Muscle of arm (tissue), 12 donors: ENCODE results near the gene TEX36. TPM values are rescaled to one million over a fixed set of nuclear protein-coding genes. Genes with fewer than 3 reads are reported as not detected.

ENCODE experiments used
- polyA plus RNA-seq, 12 donors: library from polyadenylated mRNA; unstranded; fragments of 120-200 nt; gene quantifications; one replicate each; pipeline ENCODE4 v1.2.1, GENCODE V29; 2013; ENCODE audit not compliant: insufficient read length in 12 of 12

The TEX36 gene
- polyA plus RNA-seq, 12 donors, result not detected

Other genes starting within 250 kb of the TEX36 start
- 10 to 100 TPM in 11 of 12 donors, not detected in 1; 16.1 to 33.7 (median 24.3) TPM for gene EDRF1, start 36.5 kb upstream of the TEX36 start, polyA plus RNA-seq
- under 1 TPM in 10 of 12 donors, not detected in 2; 0.14 to 0.60 (median 0.51) TPM for gene MMP21, start 92.7 kb upstream of the TEX36 start, polyA plus RNA-seq
- gene UROS, start 140.1 kb upstream of the TEX36 start, polyA plus RNA-seq, result 10 to 100 TPM in 11 of 12 donors, not detected in 1; 43.2 to 79.5 (median 57.8) TPM
- 10 to 100 TPM in 11 of 12 donors, not detected in 1; 36.9 to 75.0 (median 68.6) TPM for gene BCCIP, start 140.4 kb upstream of the TEX36 start, polyA plus RNA-seq
- 10 to 100 TPM in 10 of 12 donors, 1 to 10 TPM in 1, not detected in 1; 7.1 to 23.3 (median 19.2) TPM for gene DHX32, start 198.1 kb upstream of the TEX36 start, polyA plus RNA-seq
- gene FANK1, start 213.4 kb upstream of the TEX36 start, polyA plus RNA-seq, result 1 to 10 TPM in 5 of 12 donors, under 1 TPM in 5, not detected in 2; 0.19 to 6.1 (median 0.98) TPM